B cell (primary cell): ENCODE data around the gene RALB. TPM values are rescaled to one million over a fixed set of nuclear protein-coding genes. Genes with fewer than 3 reads are reported as not detected.
A peak's percentile ranks its signal among the peaks of the same experiment; 100 is the strongest.

Source experiments
- ATAC-seq: fragments of 200-7000 bp; cut with Tn5 transposase; one replicate; pipeline ENCODE4 v1.10.0; 2021; ENCODE audit warnings: low read depth, mild to moderate bottlenecking, moderate number of reproducible peaks, moderate library complexity
- CTCF ChIA-PET: fragments of 350-600 bp; sonication (Branson Sonifier 250); formaldehyde crosslinking; loops from one replicate; lab custom pipeline; 2021; ENCODE audit warnings: antibody characterized with exemption, inconsistent platforms; lab: Charles Lee
- POLR2A ChIA-PET: fragments of 350-600 bp; sonication (Branson Sonifier 250); formaldehyde crosslinking; loops from one replicate; lab custom pipeline; 2021; ENCODE audit warnings: antibody characterized with exemption; lab: Charles Lee
- DNase-seq: peaks from one replicate; pipeline ENCODE4 v3.0.0; 2013
- H2AFZ ChIP-seq: 2 replicates; pipeline ENCODE4 v1.6.1; 2012; ENCODE audit warnings: mild to moderate bottlenecking, low read depth, low read length; ENCODE audit not compliant: insufficient read depth, poor library complexity, severe bottlenecking
- H3K27ac ChIP-seq, 2 donors: 1 replicate in 1 of 2; 2 replicates in 1 of 2; pipeline ENCODE4 v1.5.1; 2012 to 2013; ENCODE audit warnings: low read length in 2 of 2, mild to moderate bottlenecking in 2 of 2, moderate library complexity in 1 of 2
- H3K27me3 ChIP-seq, 4 experiments: fragments of 200-600 bp in 1 of 4; sonication (generic) in 1 of 4; replicated peaks in 1 of 4; 1 replicate in 2 of 4; 2 replicates in 2 of 4; pipeline versions ENCODE4 v1.6.1 to v1.7.0; 2013 to 2016; ENCODE audit warnings: low read length in 3 of 4, mild to moderate bottlenecking in 2 of 4, mixed read lengths in 1 of 4, moderate library complexity in 1 of 4; ENCODE audit not compliant: insufficient read depth in 4 of 4, control insufficient read depth in 3 of 4; ENCODE audit errors: control extremely low read depth in 1 of 4
- H3K36me3 ChIP-seq, 2 experiments: replicated peaks in 1 of 2; 1 replicate in 1 of 2; 2 replicates in 1 of 2; pipeline versions ENCODE4 v1.6.1 to v1.7.1; 2013; ENCODE audit warnings: low read length in 1 of 2; ENCODE audit not compliant: insufficient read depth in 2 of 2, control insufficient read depth in 1 of 2; ENCODE audit errors: control extremely low read depth in 1 of 2, extremely low read depth in 1 of 2
- H3K4me1 ChIP-seq, 2 donors: fragments of 200-600 bp in 1 of 2; sonication (generic) in 1 of 2; 1 replicate in 1 of 2; 2 replicates in 1 of 2; pipeline versions ENCODE4 v1.5.1 to v1.6.1; 2013 to 2017; ENCODE audit warnings: low read length in 2 of 2; ENCODE audit not compliant: control insufficient read depth in 2 of 2, insufficient read depth in 2 of 2
- H3K4me2 ChIP-seq: replicated peaks from 2 replicates; pipeline ENCODE3; 2012; ENCODE audit warnings: mild to moderate bottlenecking, low read depth, low read length; ENCODE audit not compliant: poor library complexity, severe bottlenecking
- H3K4me3 ChIP-seq, 5 experiments: fragments of 200-600 bp in 1 of 5; sonication (generic) in 1 of 5; 1 replicate in 3 of 5; 2 replicates in 2 of 5; pipeline versions ENCODE4 v1.5.1 to v1.7.0; 2011 to 2016; ENCODE audit warnings: low read length in 4 of 5, mild to moderate bottlenecking in 4 of 5, low read depth in 2 of 5, control low read depth in 1 of 5, moderate library complexity in 1 of 5; ENCODE audit not compliant: insufficient read depth in 1 of 5; ENCODE audit errors: control extremely low read depth in 1 of 5, extremely low read depth in 1 of 5
- H3K79me2 ChIP-seq: fragments of 200-600 bp; sonication (generic); one replicate; pipeline ENCODE4 v1.6.0; 2016; ENCODE audit warnings: low read length; ENCODE audit not compliant: control insufficient read depth, insufficient read depth
- H3K9ac ChIP-seq: fragments of 200-600 bp; sonication (generic); 2 replicates; pipeline ENCODE4 v1.6.1; 2017; ENCODE audit warnings: mild to moderate bottlenecking, low read length, moderate library complexity
- H3K9me3 ChIP-seq, 3 donors: one replicate each; pipeline versions ENCODE4 v1.6.1 to v1.7.1; 2013; ENCODE audit warnings: low read length in 2 of 3; ENCODE audit not compliant: control insufficient read depth in 2 of 3, insufficient read depth in 1 of 3; ENCODE audit errors: control extremely low read depth in 1 of 3
- H4K20me1 ChIP-seq: 2 replicates; pipeline ENCODE4 v1.6.0; 2012; ENCODE audit warnings: mild to moderate bottlenecking, low read length; ENCODE audit not compliant: insufficient read depth, control insufficient read depth, poor library complexity, severe bottlenecking
- H3K27ac Mint-ChIP-seq: one replicate; pipeline ENCODE4 v1.8.0; 2021; ENCODE audit warnings: mixed read lengths
- H3K27me3 Mint-ChIP-seq: one replicate; pipeline ENCODE4 v1.8.0; 2021; ENCODE audit warnings: mixed read lengths
- H3K4me1 Mint-ChIP-seq: one replicate; pipeline ENCODE4 v1.8.0; 2021; ENCODE audit warnings: mixed read lengths
- H3K4me3 Mint-ChIP-seq: one replicate; pipeline ENCODE4 v1.8.0; 2021; ENCODE audit warnings: mixed read lengths
- H3K9me3 Mint-ChIP-seq: one replicate; pipeline ENCODE4 v1.8.0; 2022; ENCODE audit warnings: mixed read lengths; ENCODE audit not compliant: insufficient read depth
- CTCF ChIP-seq: fragments of 200-600 bp; IDR thresholded peaks from one replicate; pipeline ENCODE4 v1.8.0; 2022; ENCODE audit warnings: antibody characterized with exemption, mild to moderate bottlenecking
- EZH2 ChIP-seq: IDR thresholded peaks from 2 replicates; pipeline ENCODE4 v1.6.1; 2012; ENCODE audit warnings: borderline replicate concordance, low read depth, mild to moderate bottlenecking, moderate library complexity, low read length; ENCODE audit not compliant: insufficient read depth, poor library complexity, severe bottlenecking
- WGBS: methylation state at CpG from one replicate; pipeline ENCODE4 v1.1.5; 2013; ENCODE audit warnings: missing lambda C conversion rate; ENCODE audit not compliant: insufficient coverage; 5-methylcytosine and 5-hydroxymethylcytosine counted together
- intact Hi-C: fragments of 100-400 bp; cut with micrococcal nuclease; formaldehyde crosslinking; loops from one replicate; pipeline ENCODE4 v1.10.0; 2022
- polyA plus RNA-seq: library from polyadenylated mRNA; depleted of rRNA; stranded (reverse); fragments of >200 nt; gene quantifications from 2 replicates; pipeline ENCODE4 v1.2.3, GENCODE V29; 2012
- total RNA-seq, 2 donors: library from RNA; stranded (reverse); fragments of 120-200 nt in 1 of 2; gene quantifications; 1 replicate in 1 of 2; 2 replicates in 1 of 2; pipeline versions ENCODE4 v1.2.3 to v1.2.4, GENCODE V29; 2013 to 2022

RALB gene
- total and polyA plus RNA-seq, 2 donors (not counting 1 experiment from before 2014, with no cell fraction given): 19.3 to 35.9 TPM

GRCh38 chr2:120260736-120261135 is 8.1 kb downstream of the RALB start:
- H3K4me3 ChIP-seq: no peak overlapping the region
- WGBS: 94% methylated on average over 4 of the region's 5 CpGs
- intact Hi-C loops: no loop called here
- peaks cover 84% of the 10 kb centered on the region for H3K79me2 ChIP-seq
- H3K27me3 Mint-ChIP-seq: no peaks in the 10 kb centered on the region
- ATAC-seq (no peak), DNase-seq (no peak)
- ChIA-PET CTCF (interaction anchor here (1.2 kb wide), 1 partner anchor 18 kb away, joined by 3 read pairs; no protein-coding TSS in a partner anchor), POLR2A (no interaction called here)
- no peak overlapping the region for H3K27ac Mint-ChIP-seq
- H3K4me3 Mint-ChIP-seq: no peak overlapping the region
- no peaks in the 10 kb centered on the region for H3K27me3 ChIP-seq
- no peak for TF ChIP-seq CTCF
- TF ChIP-seq EZH2: no peak
- no peak overlapping the region for H3K9ac ChIP-seq
- H3K4me2 ChIP-seq: peak overlapping the region; percentile 2
- peaks cover 4% of the 10 kb centered on the region for H3K9me3 Mint-ChIP-seq
- no peak overlapping the region for H2AFZ ChIP-seq
- peaks cover 46 to 61% of the 10 kb centered on the region in 2 donors for H3K4me1 ChIP-seq
- H4K20me1 ChIP-seq: peaks cover 58% of the 10 kb centered on the region
- H3K36me3 ChIP-seq: peaks cover 0 to 3% of the 10 kb centered on the region in 2 experiments
- peaks cover 42% of the 10 kb centered on the region for H3K4me1 Mint-ChIP-seq
- H3K27ac ChIP-seq: no peak overlapping the region
- H3K9me3 ChIP-seq: peaks cover 0 to 16% (median 7%) of the 10 kb centered on the region in 3 donors

DNA sequence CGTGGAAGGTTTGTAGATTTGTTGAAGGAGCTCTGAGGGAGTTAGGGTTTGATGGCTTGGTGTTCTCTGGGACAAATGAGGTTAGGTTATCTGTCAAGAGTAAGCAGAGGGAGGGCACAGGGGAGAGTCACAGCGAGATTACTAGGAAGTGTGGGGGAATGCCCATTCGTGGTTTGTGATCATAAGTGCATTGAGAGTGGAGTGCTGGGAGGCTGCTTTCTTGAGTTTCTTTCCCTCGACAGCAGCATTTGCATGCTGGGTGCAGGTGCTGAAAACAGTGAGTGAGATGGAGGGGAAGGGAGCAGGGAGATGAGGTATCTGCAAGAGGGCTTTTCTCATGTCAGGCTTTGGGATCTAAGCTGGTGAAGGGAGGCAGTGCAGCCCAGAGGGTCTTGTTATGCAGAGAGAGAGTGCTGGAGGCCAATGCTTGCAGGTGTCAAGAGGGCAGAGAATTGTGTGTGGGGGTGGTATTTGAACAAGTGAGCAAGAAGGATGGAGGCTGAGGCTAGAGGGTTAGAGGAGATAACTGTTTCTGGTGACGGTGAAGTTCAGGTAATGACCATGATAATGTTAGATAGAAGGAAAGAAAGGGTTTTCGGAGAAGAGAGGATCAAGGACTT is 8.8 kb downstream of the RALB start:
- no peak overlapping the region for H3K4me3 ChIP-seq
- H2AFZ ChIP-seq: no peak overlapping the region
- peaks cover 4% of the 10 kb centered on the region for H3K9me3 Mint-ChIP-seq
- intact Hi-C loops: no loop called here
- no peak overlapping the region for H3K27ac ChIP-seq
- no peaks in the 10 kb centered on the region for H3K27me3 Mint-ChIP-seq
- peaks cover 40 to 54% of the 10 kb centered on the region in 2 donors for H3K4me1 ChIP-seq
- ATAC-seq: peak; percentile 51
- DNase-seq: peak; percentile 32
- H3K4me2 ChIP-seq: peak overlapping the region; percentile 2
- POLR2A ChIA-PET: no interaction called here
- no peak overlapping the region for H3K9ac ChIP-seq
- CTCF ChIA-PET: interaction anchor here (0.9 to 1.3 kb wide), 2 partner anchors 12 to 29 kb away, joined by 3 read pairs; no protein-coding TSS in a partner anchor
- TF ChIP-seq CTCF (no peak), EZH2 (no peak)
- H3K4me3 Mint-ChIP-seq: no peak overlapping the region
- H4K20me1 ChIP-seq: peaks cover 63% of the 10 kb centered on the region
- H3K27me3 ChIP-seq: no peaks in the 10 kb centered on the region
- peaks cover 0 to 16% (median 7%) of the 10 kb centered on the region in 3 donors for H3K9me3 ChIP-seq
- peaks cover 0 to 3% of the 10 kb centered on the region in 2 experiments for H3K36me3 ChIP-seq
- WGBS: 46% methylated on average over 6 of the region's 6 CpGs
- peaks cover 82% of the 10 kb centered on the region for H3K79me2 ChIP-seq
- H3K27ac Mint-ChIP-seq: no peak overlapping the region
- H3K4me1 Mint-ChIP-seq: peaks cover 34% of the 10 kb centered on the region
